Activated B cell treated with CpG ODN at 0.5 μM for 24 hours (primary cell): ENCODE measurements around the gene WDR88. TPM values are rescaled to one million over a fixed set of nuclear protein-coding genes. Genes with fewer than 3 reads are reported as not detected.
"Not testable (repeated sequence)": the region's sequence is repeated elsewhere in the genome, so short reads cannot be mapped to it uniquely, and the experiment has no call there.

Source experiments
- ATAC-seq: fragments of 200-7000 bp; cut with Tn5 transposase; one replicate; pipeline ENCODE4 v1.10.0; 2021; ENCODE audit warnings: low read depth, mild to moderate bottlenecking, moderate library complexity
- CTCF ChIA-PET: fragments of 350-600 bp; sonication (Branson Sonifier 250); formaldehyde crosslinking; loops from one replicate; lab custom pipeline; 2021; ENCODE audit warnings: antibody characterized with exemption; lab: Charles Lee
- POLR2A ChIA-PET: fragments of 350-600 bp; sonication (Branson Sonifier 250); formaldehyde crosslinking; loops from one replicate; lab custom pipeline; 2021; ENCODE audit warnings: antibody characterized with exemption; lab: Charles Lee
- DNase-seq: peaks from one replicate; pipeline ENCODE4 v3.0.0; 2022
- H3K27ac Mint-ChIP-seq: one replicate; pipeline ENCODE4 v1.8.0; 2020; ENCODE audit warnings: mixed read lengths
- H3K27me3 Mint-ChIP-seq: one replicate; pipeline ENCODE4 v1.8.0; 2021; ENCODE audit warnings: mixed read lengths
- H3K36me3 Mint-ChIP-seq: one replicate; pipeline ENCODE4 v1.8.0; 2021; ENCODE audit warnings: low read depth, mixed read lengths
- H3K4me1 Mint-ChIP-seq: one replicate; pipeline ENCODE4 v1.8.0; 2021; ENCODE audit warnings: mixed read lengths
- H3K4me3 Mint-ChIP-seq: one replicate; pipeline ENCODE4 v1.8.0; 2020; ENCODE audit warnings: mild to moderate bottlenecking, mixed read lengths
- H3K9me3 Mint-ChIP-seq: one replicate; pipeline ENCODE4 v1.8.0; 2020; ENCODE audit warnings: mixed read lengths
- intact Hi-C: fragments of 100-400 bp; cut with micrococcal nuclease; formaldehyde crosslinking; loops from one replicate; pipeline ENCODE4 v1.15.1; 2024
- total RNA-seq: library from RNA; stranded (reverse); gene quantifications from 2 replicates; pipeline ENCODE4 v1.2.3, GENCODE V29; 2022
- TF ChIP-seq, protein P1 (sequence below): fragments of 200-600 bp; IDR thresholded peaks from one replicate; pipeline ENCODE4 v1.8.0; 2022; ENCODE audit warnings: antibody characterized with exemption, mild to moderate bottlenecking

WDR88 gene
- total RNA-seq, 1 donor from 2014 or later: 0.51 TPM

GRCh38 chr19:33208371-33208895, 76.5 kb downstream of the WDR88 start:
- TF ChIP-seq, protein P1, sequence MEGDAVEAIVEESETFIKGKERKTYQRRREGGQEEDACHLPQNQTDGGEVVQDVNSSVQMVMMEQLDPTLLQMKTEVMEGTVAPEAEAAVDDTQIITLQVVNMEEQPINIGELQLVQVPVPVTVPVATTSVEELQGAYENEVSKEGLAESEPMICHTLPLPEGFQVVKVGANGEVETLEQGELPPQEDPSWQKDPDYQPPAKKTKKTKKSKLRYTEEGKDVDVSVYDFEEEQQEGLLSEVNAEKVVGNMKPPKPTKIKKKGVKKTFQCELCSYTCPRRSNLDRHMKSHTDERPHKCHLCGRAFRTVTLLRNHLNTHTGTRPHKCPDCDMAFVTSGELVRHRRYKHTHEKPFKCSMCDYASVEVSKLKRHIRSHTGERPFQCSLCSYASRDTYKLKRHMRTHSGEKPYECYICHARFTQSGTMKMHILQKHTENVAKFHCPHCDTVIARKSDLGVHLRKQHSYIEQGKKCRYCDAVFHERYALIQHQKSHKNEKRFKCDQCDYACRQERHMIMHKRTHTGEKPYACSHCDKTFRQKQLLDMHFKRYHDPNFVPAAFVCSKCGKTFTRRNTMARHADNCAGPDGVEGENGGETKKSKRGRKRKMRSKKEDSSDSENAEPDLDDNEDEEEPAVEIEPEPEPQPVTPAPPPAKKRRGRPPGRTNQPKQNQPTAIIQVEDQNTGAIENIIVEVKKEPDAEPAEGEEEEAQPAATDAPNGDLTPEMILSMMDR: no peak
- Mint-ChIP-seq H3K27ac (no peak overlapping the region), H3K4me3 (no peak overlapping the region), H3K27me3 (no peaks in the 10 kb centered on the region), H3K4me1 (no peaks in the 10 kb centered on the region), H3K36me3 (no peaks in the 10 kb centered on the region), H3K9me3 (no peaks in the 10 kb centered on the region)
- no peak for DNase-seq
- ATAC-seq: no peak
- ChIA-PET CTCF (no interaction called here), POLR2A (no interaction called here)
- intact Hi-C loops: no loop called here

GRCh38 chr19:33208904-33209849, 77.3 kb downstream of the WDR88 start:
- no peaks in the 10 kb centered on the region for H3K4me1 Mint-ChIP-seq
- no peaks in the 10 kb centered on the region for H3K36me3 Mint-ChIP-seq
- POLR2A ChIA-PET: no interaction called here
- H3K9me3 Mint-ChIP-seq: no peaks in the 10 kb centered on the region
- no peak overlapping the region for H3K27ac Mint-ChIP-seq
- no peak for DNase-seq
- TF ChIP-seq, protein P1: no peak
- no peaks in the 10 kb centered on the region for H3K27me3 Mint-ChIP-seq
- H3K4me3 Mint-ChIP-seq: no peak overlapping the region
- CTCF ChIA-PET: no interaction called here
- intact Hi-C loops: no loop called here
- no peak for ATAC-seq

GRCh38 chr19:33209850-33210230, 77.9 kb downstream of the WDR88 start:
- DNase-seq, CTCF ChIA-PET, POLR2A ChIA-PET, intact Hi-C loops, ATAC-seq, H3K9me3 Mint-ChIP-seq, H3K4me3 Mint-ChIP-seq, H3K4me1 Mint-ChIP-seq, H3K27ac Mint-ChIP-seq, H3K36me3 Mint-ChIP-seq, H3K27me3 Mint-ChIP-seq: not testable (repeated sequence)

GRCh38 chr19:33210266-33210940, 78.5 kb downstream of the WDR88 start:
- no peak for DNase-seq
- H3K27me3 Mint-ChIP-seq: no peaks in the 10 kb centered on the region
- ChIA-PET POLR2A (no interaction called here), CTCF (no interaction called here)
- no peak for ATAC-seq
- H3K9me3 Mint-ChIP-seq: no peaks in the 10 kb centered on the region
- no peak overlapping the region for H3K4me3 Mint-ChIP-seq
- TF ChIP-seq, protein P1: no peak
- no peaks in the 10 kb centered on the region for H3K36me3 Mint-ChIP-seq
- intact Hi-C loops: no loop called here
- no peaks in the 10 kb centered on the region for H3K4me1 Mint-ChIP-seq
- H3K27ac Mint-ChIP-seq: no peak overlapping the region

- Mint-ChIP-seq H3K27ac (no peak overlapping the region), H3K4me3 (no peak overlapping the region), H3K9me3 (no peaks in the 10 kb centered on the region), H3K27me3 (no peaks in the 10 kb centered on the region), H3K36me3 (no peaks in the 10 kb centered on the region), H3K4me1 (no peaks in the 10 kb centered on the region)
- ATAC-seq (no peak), DNase-seq (no peak)
- ChIA-PET CTCF (no interaction called here), POLR2A (no interaction called here)
- intact Hi-C loops: no loop called here
- TF ChIP-seq, protein P1: no peak
Measured at GRCh38 chr19:33211794-33212435, 80.0 kb downstream of the WDR88 start.
